ENCODE measurements around the gene PDPK1.

Gene PDPK1

DNA sequence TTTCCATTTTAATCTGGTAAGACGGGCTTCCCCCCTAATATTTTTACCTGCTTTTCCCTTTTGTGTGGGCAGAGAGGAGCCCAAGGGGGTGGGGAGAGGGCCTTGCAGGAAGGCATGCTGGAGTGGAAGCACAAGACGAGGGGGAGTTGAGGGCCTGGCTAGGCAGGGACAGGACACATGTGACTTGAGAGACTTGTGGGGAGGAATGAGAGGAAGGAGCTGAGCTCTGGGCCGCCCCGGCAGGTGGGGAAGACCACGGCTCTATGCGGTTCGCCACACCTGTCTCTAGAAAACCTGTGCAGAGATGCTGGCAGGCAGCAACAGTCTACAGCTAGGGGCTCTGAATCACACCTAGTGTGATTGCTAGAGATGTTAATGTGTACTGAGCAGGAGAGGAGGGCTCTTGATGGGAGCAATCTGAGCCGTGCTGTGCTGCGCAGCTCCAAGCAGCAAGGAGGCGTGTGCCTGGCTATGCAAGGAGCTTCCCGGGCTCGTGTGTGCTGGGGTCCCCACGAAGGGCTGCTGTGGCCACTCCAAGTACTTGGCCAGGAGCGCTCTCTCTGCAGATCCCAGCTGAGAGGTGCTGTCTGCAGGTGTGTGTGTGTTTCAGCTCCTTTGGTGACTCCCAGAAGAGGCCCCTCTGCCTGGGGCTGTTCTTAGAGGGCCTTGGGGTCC lies 50.2 kb downstream of the PDPK1 start:
- in situ Hi-C loops (cut with HindIII; ENCODE audit: low pct_ligation_motif_present, low sequenced_read_pairs) = no loop called here

DNA sequence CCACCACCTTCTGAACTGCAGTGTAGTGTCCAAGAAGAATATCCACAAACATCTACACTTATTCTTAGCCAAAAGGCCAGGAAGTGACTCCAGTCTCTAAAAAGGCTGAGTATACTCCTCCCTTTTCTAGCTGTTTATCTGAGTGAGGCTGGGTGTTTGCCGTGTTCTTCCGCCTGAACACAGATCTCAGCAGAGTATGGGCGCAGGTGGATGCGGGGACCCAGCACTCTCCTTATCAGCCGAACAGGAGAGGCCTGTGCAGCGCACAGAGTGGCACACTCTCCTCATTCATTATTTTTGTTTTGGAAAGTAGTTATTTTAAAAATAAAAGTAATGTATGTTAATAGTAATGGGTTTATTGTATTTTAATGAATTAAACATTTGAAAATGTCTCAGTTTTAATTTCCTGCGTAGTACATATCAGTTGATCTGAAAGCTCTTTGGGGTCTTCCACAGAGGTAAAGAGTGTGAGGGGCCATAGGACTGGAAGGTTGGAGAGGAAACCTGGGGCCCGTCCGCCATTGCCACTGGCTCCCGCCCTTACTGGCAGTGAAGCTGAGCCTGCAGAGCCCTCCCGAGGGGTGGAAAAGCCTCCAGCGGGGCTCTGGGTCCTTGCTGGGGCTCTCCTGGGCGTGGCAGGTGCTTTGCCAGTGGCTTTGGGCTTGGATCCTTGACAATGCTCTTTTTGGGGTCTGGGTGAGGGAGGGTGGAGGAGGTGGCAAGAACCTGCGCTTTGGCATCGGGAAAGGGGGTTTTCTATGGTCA lies 53.8 kb downstream of the PDPK1 start:
- TF ChIP-seq, protein P1, sequence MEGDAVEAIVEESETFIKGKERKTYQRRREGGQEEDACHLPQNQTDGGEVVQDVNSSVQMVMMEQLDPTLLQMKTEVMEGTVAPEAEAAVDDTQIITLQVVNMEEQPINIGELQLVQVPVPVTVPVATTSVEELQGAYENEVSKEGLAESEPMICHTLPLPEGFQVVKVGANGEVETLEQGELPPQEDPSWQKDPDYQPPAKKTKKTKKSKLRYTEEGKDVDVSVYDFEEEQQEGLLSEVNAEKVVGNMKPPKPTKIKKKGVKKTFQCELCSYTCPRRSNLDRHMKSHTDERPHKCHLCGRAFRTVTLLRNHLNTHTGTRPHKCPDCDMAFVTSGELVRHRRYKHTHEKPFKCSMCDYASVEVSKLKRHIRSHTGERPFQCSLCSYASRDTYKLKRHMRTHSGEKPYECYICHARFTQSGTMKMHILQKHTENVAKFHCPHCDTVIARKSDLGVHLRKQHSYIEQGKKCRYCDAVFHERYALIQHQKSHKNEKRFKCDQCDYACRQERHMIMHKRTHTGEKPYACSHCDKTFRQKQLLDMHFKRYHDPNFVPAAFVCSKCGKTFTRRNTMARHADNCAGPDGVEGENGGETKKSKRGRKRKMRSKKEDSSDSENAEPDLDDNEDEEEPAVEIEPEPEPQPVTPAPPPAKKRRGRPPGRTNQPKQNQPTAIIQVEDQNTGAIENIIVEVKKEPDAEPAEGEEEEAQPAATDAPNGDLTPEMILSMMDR (IDR thresholded peaks at IDR 0.05; ENCODE audit: low read depth, low read length, missing control alignments) = no peak
- in situ Hi-C loops (cut with HindIII; ENCODE audit: low pct_ligation_motif_present, low sequenced_read_pairs) = no loop called here
- peaks cover 20% of the 10 kb centered on the region for H3K36me3 ChIP-seq (replicated peaks)
- H3K27ac ChIP-seq = no peak overlapping the region
- no peak for DNase-seq
- no peak overlapping the region for H3K4me3 ChIP-seq (ENCODE audit: low read depth, low read length)
- no peaks in the 10 kb centered on the region for H3K27me3 ChIP-seq (replicated peaks)

More for the DNA sequence above, 50.2 kb downstream of the PDPK1 start:
- Histone ChIP-seq H3K36me3 (replicated peaks) (peaks cover 26% of the 10 kb centered on the region), H3K27ac (no peak overlapping the region), H3K27me3 (replicated peaks) (no peaks in the 10 kb centered on the region), H3K4me3 (ENCODE audit: low read depth, low read length) (no peak overlapping the region)
- DNase-seq = no peak
- TF ChIP-seq, protein P1 (IDR thresholded peaks at IDR 0.05; ENCODE audit: low read depth, low read length, missing control alignments) = no peak

DNA sequence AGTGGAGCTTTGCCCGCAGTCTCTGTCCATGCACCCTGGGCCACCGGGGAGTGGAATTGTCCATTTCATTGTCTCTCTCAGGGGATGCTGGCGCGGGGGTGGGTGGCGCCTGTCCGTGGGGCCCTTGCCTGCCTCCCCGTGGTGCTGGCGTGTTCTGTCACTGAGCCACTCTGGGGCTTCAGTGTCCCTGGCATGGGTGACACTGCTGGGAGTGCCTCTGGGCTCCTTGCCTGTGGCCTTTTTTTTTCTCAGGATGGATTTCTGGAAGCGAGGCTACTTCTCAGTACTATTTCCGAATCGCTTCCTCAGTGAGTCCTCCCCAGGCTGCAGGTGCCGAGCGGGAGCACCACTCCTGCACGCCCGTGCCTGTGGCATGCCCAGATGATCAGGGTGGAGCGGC lies 55.0 kb downstream of the PDPK1 start:
- no peak for DNase-seq
- Histone ChIP-seq H3K4me3 (ENCODE audit: low read depth, low read length) (no peak overlapping the region), H3K27me3 (replicated peaks) (no peaks in the 10 kb centered on the region), H3K36me3 (replicated peaks) (peaks cover 25% of the 10 kb centered on the region), H3K27ac (no peak overlapping the region)
- TF ChIP-seq, protein P1 (IDR thresholded peaks at IDR 0.05; ENCODE audit: low read depth, low read length, missing control alignments) = no peak
- in situ Hi-C loops (cut with HindIII; ENCODE audit: low pct_ligation_motif_present, low sequenced_read_pairs) = no loop called here

GRCh38 chr16:2595393-2596205 lies 57.8 kb downstream of the PDPK1 start:
- no peak overlapping the region for H3K4me3 ChIP-seq (ENCODE audit: low read depth, low read length)
- in situ Hi-C loops (cut with HindIII; ENCODE audit: low pct_ligation_motif_present, low sequenced_read_pairs) = no loop called here
- peaks cover 27% of the 10 kb centered on the region for H3K36me3 ChIP-seq (replicated peaks)
- DNase-seq = no peak
- H3K27me3 ChIP-seq (replicated peaks) = no peaks in the 10 kb centered on the region
- no peak overlapping the region for H3K27ac ChIP-seq
- TF ChIP-seq, protein P1 (IDR thresholded peaks at IDR 0.05; ENCODE audit: low read depth, low read length, missing control alignments) = no peak

DNA sequence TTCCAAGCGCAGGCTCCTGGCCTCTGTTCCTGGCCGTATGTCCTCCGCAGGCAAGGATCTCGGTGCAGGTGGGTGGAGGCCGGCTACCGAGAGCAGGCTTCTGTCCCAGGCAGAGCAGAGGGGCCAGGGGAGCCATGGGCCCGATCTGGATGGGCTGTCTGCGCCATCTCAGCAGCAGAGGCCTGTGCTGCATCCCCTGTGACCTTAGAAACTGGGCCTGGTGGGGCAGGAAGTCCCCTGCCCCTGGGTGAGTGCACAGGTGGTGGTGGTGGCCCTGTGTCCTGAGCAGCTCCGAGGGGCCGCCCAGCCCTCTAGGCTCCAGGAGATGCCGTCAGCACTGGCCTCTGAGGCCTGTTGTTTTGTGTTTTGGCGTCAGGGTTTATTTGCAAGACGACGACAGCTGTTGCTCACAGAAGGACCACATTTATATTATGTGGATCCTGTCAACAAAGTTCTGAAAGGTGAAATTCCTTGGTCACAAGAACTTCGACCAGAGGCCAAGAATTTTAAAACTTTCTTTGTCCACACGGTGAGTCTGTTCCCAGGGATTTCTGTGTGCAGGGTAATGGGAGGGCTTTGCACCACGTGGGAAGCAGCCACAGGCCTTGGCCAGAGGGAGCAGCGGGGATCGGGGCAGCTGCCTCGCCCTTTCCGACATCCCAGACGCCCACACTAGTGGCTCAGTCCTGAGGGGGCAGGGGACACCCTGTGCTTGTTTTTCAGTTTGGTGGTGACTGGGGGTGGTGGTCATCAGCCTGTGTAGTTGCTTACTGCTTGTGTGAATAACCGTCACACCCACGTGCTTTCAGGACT lies 59.1 kb downstream of the PDPK1 start:
- no peak overlapping the region for H3K4me3 ChIP-seq (ENCODE audit: low read depth, low read length)
- in situ Hi-C loops (cut with HindIII; ENCODE audit: low pct_ligation_motif_present, low sequenced_read_pairs) = no loop called here
- peaks cover 27% of the 10 kb centered on the region for H3K36me3 ChIP-seq (replicated peaks)
- DNase-seq = no peak
- TF ChIP-seq, protein P1 (IDR thresholded peaks at IDR 0.05; ENCODE audit: low read depth, low read length, missing control alignments) = no peak
- H3K27me3 ChIP-seq (replicated peaks) = no peaks in the 10 kb centered on the region
- H3K27ac ChIP-seq = no peak overlapping the region

All from brain microvascular endothelial cell (primary cell).